GM18868 (cell line): ENCODE data around the gene TMPRSS11E.
"Not testable (repeated sequence)": the region's sequence is repeated elsewhere in the genome, so short reads cannot be mapped to it uniquely, and the experiment has no call there.

Source experiments
- ATAC-seq: cut with Tn5 transposase; IDR thresholded peaks from one replicate; pipeline ENCODE4 v1.9.1; 2021; ENCODE audit warnings: mild to moderate bottlenecking, moderate library complexity; ENCODE audit not compliant: unreplicated experiment

Gene TMPRSS11E

GRCh38 chr4:68447201-68447600 is at the start of gene TMPRSS11E:
Gene TMPRSS11E (plus strand): TSS chr4:68447463. CDS start chr4:68447513, 50 bp downstream.
- ATAC-seq = no peak

DNA sequence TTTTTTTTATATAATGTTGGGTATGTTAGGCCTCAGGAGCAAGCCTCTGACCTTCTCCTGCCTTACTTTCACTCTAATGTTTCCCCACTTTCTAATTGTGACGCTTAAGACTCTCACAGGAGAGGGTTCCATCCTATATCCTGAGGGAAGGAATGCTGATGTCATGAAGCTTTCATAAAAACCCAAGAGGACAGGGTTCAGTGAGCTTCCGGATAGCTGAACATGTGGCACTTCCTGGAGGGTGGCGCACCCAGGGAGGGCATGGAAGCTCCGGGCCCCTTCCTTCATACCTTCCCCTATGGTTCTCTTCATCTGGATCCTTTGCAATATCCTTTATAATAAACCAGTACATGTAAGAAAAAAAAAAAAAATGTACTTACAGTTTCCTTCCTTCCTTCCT is 48.0 kb upstream of the TMPRSS11E start:
- ATAC-seq = no peak

DNA sequence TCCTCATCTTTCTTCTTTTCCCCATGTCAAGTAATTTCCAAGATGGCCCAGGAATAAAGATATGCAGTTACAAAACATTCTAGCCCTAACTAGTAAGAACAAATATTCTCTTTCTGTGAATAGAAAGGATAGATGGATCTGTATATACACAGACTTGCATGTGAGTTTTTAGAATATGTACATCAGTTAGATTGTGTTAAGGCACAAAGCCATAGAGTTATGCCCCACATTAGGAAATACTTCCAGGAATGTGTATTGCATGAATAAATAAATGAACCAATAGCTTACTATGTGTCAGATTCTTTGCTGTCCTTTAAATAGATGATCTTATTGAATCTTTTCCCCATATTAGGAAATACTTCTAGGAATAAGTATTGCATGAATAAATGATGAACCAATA is 46.0 kb upstream of the TMPRSS11E start:
- ATAC-seq = no peak

GRCh38 chr4:68404153-68404552 is 43.1 kb upstream of the TMPRSS11E start:
- ATAC-seq = no peak

GRCh38 chr4:68405718-68406478 is 41.4 kb upstream of the TMPRSS11E start:
- ATAC-seq = not testable (repeated sequence)

GRCh38 chr4:68406479-68406859 is 40.8 kb upstream of the TMPRSS11E start:
- ATAC-seq = no peak

DNA sequence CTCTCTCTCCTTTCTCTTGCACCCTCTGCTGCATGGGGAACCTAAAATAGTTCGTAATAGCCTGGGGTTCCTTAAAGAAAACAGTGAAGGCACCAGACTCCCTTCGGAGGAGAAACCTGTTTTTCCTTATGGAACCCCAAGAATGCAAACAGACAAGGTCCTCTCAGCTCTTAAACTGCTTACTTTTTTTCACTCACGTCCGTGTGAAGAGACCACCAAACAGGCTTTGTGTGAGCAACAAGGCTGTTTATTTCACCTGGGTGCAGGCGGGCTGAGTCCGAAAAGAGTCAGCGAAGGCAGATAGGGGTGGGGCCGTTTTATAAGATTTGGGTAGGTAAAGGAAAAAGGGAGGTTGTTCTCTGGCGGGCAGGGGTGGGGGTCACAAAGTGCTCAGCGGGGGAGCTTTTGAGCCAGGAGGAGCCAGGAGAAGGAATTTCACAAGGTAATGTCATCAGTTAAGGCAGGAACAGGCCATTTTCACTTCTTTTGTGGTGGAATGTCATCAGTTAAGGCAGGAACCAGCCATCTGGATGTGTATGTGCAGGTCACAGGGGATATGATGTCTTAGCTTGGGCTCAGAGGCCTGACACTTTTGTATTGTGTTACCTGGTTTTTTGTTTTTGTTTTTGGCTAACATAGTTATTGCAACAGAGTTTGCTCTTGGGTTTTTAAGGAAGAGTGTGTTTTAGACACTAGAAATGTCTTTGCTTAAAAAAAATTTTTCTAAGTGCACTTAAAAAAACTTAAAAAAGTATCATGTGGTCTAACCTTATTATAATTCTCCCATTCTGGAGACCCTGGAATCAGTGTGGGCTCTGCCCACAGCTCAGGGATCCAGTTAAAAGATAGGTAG is 40.0 kb upstream of the TMPRSS11E start:
- not testable (repeated sequence) for ATAC-seq

- ATAC-seq = no peak
Observed at GRCh38 chr4:68407868-68408190, 39.4 kb upstream of the TMPRSS11E start.

- no peak for ATAC-seq
Observed at GRCh38 chr4:68410149-68410548, 37.1 kb upstream of the TMPRSS11E start.

GRCh38 chr4:68410643-68411042 is 36.6 kb upstream of the TMPRSS11E start:
- no peak for ATAC-seq

GRCh38 chr4:68412031-68412430 is 35.2 kb upstream of the TMPRSS11E start:
- ATAC-seq = not testable (repeated sequence)

- no peak for ATAC-seq
Observed at GRCh38 chr4:68416591-68416990, 30.7 kb upstream of the TMPRSS11E start.

GRCh38 chr4:68426516-68426915 is 20.7 kb upstream of the TMPRSS11E start:
- ATAC-seq = no peak

- ATAC-seq = no peak
Observed at GRCh38 chr4:68430337-68430736, 16.9 kb upstream of the TMPRSS11E start.

DNA sequence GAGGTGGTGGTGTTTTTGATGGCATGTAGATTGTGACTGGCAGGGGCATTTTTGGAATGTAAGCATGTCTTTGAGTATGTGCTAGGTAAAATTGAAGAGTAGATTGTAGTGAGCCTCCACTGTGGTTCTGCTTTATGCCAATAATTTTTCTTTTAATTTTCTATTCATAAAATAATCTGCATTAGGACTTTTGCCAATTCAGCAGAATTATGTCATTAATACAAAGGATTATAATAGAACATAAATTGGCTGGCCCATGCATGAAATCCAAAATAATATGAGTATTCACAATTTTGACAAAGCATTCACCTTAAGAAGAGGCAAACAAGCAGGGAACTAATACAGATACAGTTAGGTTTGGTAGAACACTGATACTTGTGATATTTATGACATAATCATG is 14.9 kb upstream of the TMPRSS11E start:
- ATAC-seq = no peak

- ATAC-seq = no peak
Observed at GRCh38 chr4:68433582-68433981, 13.7 kb upstream of the TMPRSS11E start.

- no peak for ATAC-seq
Observed at GRCh38 chr4:68434277-68434676, 13.0 kb upstream of the TMPRSS11E start.

GRCh38 chr4:68434836-68435235 is 12.4 kb upstream of the TMPRSS11E start:
- ATAC-seq = no peak

GRCh38 chr4:68445111-68445510 is 2.2 kb upstream of the TMPRSS11E start:
- no peak for ATAC-seq

- ATAC-seq = peak; percentile 70
Observed at GRCh38 chr4:68451246-68452211, 4.3 kb downstream of the TMPRSS11E start.

- ATAC-seq = no peak
Observed at GRCh38 chr4:68460085-68460484, 12.8 kb downstream of the TMPRSS11E start.
